Adrenal gland (tissue), 5 donors: Measurements from ENCODE around the gene IFITM5.

Experiments used
- POLR2A ChIP-seq, 2 donors: fragments of 450-650 bp; IDR thresholded peaks; one replicate each; pipeline ENCODE4 v1.6.1; 2017; ENCODE audit warnings: antibody characterized with exemption in 2 of 2, mild to moderate bottlenecking in 2 of 2, moderate library complexity in 1 of 2
- TF ChIP-seq, protein P1 (sequence below), 6 experiments: fragments of 450-650 bp in 4 of 6; fragments of 200-600 bp in 2 of 6; sonication (generic) in 1 of 6; IDR thresholded peaks; 1 replicate in 5 of 6; 2 replicates in 1 of 6; pipeline versions ENCODE4 v1.5.1 to v1.8.0; 2016 to 2021; ENCODE audit warnings: antibody characterized with exemption in 6 of 6, mild to moderate bottlenecking in 2 of 6, moderate library complexity in 1 of 6
- donor health status: DM: no; HTN: no; CAD: no.

DNA sequence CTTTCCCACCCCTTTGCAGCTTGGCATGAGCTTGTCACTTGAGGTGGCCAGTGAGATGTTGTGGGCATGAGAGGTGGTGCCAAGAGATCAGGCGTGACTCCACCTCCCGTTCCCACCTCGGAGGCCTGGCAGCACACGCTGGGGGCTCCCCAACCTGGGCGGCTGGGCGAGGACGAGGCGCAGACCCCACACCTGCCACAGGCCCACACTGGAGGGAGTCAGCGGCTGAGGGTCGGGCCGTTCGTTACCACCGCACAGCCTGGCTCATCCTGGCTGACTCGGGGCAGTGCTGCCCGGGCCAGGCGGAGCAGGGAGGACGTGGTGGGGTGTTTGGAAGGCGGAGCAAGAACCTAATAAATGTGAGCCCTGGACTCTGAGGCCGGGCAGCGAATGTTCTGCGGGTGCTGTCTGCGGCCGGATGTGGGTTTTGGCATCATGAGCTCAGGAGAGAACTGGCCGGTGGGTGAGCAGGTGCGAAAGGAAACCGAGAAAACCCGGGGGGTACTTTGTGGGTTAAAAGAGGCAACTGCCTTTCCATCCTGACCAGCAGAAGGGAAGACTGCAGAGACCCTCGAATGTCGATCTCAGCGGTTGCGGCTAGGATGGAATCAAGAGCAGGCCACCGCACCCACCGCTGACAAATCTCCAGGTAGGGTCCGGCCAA lies 31.5 kb upstream of the IFITM5 start:
- TF ChIP-seq, protein P1, sequence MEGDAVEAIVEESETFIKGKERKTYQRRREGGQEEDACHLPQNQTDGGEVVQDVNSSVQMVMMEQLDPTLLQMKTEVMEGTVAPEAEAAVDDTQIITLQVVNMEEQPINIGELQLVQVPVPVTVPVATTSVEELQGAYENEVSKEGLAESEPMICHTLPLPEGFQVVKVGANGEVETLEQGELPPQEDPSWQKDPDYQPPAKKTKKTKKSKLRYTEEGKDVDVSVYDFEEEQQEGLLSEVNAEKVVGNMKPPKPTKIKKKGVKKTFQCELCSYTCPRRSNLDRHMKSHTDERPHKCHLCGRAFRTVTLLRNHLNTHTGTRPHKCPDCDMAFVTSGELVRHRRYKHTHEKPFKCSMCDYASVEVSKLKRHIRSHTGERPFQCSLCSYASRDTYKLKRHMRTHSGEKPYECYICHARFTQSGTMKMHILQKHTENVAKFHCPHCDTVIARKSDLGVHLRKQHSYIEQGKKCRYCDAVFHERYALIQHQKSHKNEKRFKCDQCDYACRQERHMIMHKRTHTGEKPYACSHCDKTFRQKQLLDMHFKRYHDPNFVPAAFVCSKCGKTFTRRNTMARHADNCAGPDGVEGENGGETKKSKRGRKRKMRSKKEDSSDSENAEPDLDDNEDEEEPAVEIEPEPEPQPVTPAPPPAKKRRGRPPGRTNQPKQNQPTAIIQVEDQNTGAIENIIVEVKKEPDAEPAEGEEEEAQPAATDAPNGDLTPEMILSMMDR (IDR thresholded peaks at IDR 0.05), result no peak
- no peak for TF ChIP-seq POLR2A (IDR thresholded peaks at IDR 0.05)
